D721Med (cell line): ENCODE data around the gene AP2M1.

Source experiments
- DNase-seq: peaks from one replicate; pipeline ENCODE4 v3.0.0; 2011; ENCODE audit warnings: low spot score; ENCODE audit not compliant: insufficient read length
- FAIRE-seq: peaks from 2 replicates; lab custom pipeline; 2011; peaks lifted over from hg19 to GRCh38; lab: Jason Lieb, UNC
- TF ChIP-seq, protein P1 (sequence below): IDR thresholded peaks from 2 replicates; pipeline ENCODE4 v1.5.1; 2012; ENCODE audit warnings: mild to moderate bottlenecking, control low read depth; ENCODE audit not compliant: insufficient read depth; ENCODE audit errors: missing control alignments

AP2M1 gene

DNA sequence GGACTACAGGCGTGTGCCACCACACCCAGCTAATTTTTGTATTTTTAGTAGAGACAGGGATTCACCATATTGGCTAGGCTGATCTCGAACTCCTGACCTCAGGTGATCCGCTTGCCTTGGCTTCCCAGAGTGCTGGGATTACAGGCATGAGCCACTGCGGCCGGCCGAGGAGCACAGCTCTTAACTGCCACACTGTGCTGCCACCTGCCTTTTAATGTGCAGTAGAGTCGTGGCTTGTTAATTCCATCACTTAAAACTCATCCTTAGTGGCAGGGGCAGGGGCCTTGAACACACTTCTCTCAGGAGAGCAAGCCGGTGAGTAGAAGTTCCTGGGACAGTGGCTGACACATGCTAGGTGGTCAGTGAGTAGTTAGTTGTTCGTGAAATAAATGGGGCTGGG is 23.9 kb downstream of the AP2M1 start:
- DNase-seq, result no peak
- TF ChIP-seq, protein P1, sequence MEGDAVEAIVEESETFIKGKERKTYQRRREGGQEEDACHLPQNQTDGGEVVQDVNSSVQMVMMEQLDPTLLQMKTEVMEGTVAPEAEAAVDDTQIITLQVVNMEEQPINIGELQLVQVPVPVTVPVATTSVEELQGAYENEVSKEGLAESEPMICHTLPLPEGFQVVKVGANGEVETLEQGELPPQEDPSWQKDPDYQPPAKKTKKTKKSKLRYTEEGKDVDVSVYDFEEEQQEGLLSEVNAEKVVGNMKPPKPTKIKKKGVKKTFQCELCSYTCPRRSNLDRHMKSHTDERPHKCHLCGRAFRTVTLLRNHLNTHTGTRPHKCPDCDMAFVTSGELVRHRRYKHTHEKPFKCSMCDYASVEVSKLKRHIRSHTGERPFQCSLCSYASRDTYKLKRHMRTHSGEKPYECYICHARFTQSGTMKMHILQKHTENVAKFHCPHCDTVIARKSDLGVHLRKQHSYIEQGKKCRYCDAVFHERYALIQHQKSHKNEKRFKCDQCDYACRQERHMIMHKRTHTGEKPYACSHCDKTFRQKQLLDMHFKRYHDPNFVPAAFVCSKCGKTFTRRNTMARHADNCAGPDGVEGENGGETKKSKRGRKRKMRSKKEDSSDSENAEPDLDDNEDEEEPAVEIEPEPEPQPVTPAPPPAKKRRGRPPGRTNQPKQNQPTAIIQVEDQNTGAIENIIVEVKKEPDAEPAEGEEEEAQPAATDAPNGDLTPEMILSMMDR, result no peak
- FAIRE-seq, result no peak

DNA sequence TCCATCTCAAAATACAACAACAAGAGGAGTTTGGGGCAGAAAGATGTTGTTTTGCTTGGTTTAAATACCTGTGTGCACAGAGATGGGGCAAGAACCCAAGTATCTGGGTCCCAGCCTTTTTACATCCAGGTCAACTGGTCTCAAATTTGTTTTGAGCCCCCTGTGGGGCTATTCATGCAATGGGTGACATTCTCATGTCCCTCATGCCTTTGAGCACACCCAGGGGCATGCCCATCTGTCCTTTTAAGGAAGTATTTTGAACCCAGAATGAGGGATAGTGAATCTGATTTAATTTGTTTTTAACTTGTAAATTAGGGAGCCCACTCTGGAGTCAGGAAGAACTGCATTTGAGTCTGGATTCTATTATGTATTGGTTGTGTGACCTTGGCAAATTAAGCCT is 26.2 kb downstream of the AP2M1 start:
- DNase-seq (no peak), FAIRE-seq (no peak)
- TF ChIP-seq, protein P1, result no peak

DNA sequence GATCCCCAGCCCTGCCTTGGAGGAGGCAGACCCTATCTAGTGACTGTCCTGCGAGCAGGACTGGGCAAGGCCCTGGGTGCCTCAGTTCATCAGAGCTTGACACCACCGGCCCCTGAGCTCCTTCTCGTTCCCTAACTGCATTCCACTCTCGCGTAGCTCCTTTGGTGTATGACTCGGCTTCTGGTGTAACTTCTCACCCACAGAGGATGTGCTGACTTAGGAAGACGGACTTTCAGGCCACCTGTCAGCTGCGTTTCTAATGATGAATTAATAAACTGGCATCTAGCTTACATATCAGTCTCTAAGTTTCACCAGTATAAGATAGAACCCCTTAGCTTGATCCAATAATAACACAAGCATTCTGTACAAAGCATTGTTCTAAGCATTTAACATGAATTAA is 28.9 kb downstream of the AP2M1 start:
- no peak for DNase-seq
- no peak for FAIRE-seq
- TF ChIP-seq, protein P1, result no peak

DNA sequence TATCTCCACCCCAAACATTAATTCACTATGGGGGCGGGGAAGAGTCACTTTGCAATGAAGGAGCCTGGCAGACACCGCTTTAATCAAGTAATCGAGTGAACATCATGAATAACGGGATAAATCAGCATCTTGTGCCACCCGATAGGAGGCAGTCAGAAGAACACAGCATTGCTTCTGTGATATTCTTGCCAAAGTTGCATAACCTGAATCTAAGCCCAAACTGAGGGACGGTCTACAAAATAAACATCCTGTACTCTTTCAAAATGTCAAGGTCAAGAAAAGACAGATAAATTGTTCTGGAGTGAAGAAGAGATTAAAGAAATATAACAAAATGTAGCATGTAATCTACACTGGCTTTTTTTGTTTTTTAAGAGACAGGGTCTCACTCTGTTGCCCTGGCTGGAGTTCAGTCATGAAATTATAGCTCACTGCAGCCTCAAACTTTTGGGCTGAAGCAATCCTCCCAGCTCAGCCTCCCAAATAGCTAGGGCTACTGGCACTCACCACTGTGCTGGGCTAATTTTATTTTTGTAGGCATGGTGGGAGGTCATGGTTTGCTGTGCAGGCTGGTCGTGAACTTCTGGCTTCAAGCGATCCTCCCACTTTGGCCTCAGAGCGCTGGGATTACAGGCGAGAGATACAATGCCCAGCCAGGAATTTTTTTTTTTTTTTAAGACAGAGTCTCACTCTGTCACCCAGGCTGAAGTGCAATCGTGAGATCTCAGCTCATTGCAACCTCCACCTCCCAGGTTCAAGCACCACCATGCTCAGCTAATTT is 34.7 kb downstream of the AP2M1 start:
- DNase-seq (no peak), FAIRE-seq (no peak)
- TF ChIP-seq, protein P1, result no peak

DNA sequence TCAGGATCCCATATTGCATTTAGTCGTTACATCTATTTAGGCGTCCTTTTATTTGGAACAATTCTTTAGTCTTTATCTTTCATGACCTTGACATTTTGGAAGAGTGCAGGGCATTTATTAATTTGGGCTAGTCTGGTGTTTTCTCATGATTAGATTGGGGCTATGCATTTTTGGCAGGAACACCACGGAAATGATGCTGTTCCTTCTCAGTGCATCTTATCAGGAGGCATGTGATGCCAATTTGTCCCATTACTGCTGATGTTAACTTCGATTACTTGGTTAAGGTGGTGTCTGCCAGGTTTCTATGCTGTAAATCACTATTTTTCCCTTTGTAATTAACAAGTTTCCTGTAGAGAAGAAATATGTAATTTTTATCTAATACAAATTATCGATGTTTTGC is 36.6 kb downstream of the AP2M1 start:
- FAIRE-seq (no peak), DNase-seq (no peak)
- TF ChIP-seq, protein P1, result no peak

DNA sequence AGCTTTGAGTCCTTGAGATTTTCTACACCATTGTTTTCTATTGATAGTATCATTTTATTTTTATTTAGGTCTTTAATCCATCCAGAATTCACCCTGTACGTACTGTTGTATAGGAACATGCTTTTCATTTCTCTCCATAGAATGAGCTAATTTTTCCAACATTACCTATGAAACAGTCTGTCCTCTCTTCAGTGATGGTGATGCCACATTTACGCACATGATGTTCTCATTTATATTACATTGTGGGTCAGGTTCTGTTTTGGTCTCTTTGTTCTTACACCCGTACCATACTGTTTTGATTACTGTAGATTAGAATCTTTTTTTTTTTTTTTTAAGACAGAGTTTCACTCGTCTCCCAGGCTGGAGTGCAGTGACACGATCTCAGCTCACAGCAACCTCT is 37.1 kb downstream of the AP2M1 start:
- TF ChIP-seq, protein P1, result no peak
- DNase-seq, result no peak
- FAIRE-seq, result no peak

DNA sequence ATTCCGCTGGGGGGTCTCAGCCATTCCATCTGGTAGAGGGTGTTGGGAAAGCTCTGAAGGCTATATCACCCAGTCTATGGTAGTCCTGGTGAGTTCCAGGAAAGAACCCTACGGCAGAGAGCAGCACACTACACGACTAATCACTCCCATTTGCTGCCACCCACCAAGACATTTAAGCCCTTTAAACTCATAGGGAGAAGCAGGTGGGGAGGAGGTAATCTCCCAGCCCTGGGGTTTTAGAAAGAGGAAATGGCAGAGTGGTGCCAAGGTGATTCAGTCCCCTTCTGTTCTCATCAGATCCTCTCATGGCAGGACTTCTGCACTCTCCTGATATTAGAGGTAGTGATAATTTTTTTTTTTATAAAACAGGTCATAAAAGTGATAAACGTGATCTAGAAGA is 44.2 kb downstream of the AP2M1 start:
- DNase-seq (no peak), FAIRE-seq (no peak)
- TF ChIP-seq, protein P1, result no peak
